Activated naive CD4-positive, alpha-beta T cell treated with Interleukin-2 at 50 U/mL for 16 hours (primary cell): ENCODE measurements around the gene ACER3.
"Not testable (repeated sequence)": the region's sequence is repeated elsewhere in the genome, so short reads cannot be mapped to it uniquely, and the experiment has no call there.

Experiments used
- DNase-seq: peaks from one replicate; pipeline ENCODE4 v3.0.0-alpha.2; 2020

Gene ACER3

DNA sequence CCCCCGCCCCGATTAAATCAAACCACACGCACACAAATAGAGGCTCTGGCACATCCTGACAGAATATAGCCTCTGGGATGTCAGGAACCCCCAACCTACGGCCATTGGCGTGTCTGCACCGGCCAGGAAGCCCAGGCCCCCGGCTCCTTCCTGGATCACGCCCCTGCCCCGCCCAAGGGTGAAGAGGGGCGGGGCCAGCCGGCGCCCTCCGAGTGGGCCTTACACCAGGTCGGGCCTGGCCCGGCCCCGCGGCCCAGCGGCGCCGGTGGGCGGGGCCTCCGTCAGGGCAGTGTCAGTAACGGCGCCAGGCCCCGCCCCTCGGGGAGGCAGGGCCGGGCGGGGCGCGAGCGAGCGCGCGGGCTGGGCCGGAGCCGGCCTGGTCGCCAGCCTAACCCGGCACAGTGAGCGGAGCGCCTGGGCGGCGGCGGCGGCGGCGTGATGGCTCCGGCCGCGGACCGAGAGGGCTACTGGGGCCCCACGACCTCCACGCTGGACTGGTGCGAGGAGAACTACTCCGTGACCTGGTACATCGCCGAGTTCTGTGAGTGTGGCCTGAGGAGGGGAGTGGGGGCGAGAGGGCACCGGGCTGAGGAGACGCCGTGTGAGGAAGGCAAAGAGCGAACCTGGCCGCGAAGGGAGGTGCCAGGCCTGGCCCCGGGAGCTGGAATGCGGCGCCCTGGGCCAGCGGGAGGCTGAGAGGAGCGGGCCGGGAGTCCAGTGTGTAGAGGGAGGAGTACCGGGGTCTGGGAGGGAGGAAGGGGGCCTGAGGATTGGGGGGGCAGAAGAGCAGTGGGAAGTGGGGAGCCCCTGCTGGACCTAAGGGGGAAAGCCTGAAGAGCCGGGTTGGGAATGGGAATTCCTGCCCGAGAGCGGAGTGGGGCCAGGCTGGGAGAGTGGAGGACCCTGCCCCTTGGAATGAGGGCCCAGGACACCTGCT is at the start of gene ACER3:
Gene ACER3, plus strand, starts transcription at position 380 of the 937 bp plus-strand sequence. Its CDS starts 59 bp downstream, at position 439.
- peak; percentile 85 for DNase-seq

DNA sequence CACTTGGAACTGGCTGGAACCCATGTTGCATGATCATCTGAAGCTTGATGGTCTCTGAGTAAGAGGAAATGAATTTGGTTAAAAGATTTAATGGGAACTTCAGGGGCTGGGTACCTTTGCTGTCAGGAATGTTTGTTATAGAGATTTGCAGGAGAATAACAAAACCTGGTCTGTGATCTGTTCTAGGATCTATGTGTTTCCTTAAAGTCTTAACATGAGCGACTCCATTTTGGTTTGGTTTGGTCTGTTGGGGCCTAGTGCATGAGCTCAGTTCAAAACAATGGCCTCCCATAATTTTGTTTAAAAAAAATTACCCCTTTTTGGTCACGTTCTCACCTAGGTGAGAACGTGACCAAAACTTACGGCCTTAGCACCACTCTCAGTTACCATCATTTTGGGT is 49.5 kb upstream of the ACER3 start:
- DNase-seq, result no peak

DNA sequence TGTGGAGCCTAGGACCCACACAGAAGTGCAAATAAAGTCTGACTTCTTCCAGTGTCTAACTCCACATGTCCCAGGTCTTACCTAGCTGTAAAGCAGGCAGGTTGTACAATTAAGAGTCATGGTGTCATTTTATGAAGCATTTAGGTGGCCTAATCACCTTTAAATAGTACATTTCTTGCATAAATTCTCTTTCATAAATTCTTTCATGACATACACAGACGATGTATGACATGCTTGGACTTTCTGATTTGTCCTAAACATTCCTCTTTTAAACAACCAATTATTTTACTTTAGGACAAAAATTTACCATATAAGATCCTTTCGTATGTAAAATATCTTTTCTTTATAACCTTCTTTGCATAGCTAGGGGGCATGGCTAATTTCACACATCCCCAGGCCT is 46.3 kb upstream of the ACER3 start:
- no peak for DNase-seq

DNA sequence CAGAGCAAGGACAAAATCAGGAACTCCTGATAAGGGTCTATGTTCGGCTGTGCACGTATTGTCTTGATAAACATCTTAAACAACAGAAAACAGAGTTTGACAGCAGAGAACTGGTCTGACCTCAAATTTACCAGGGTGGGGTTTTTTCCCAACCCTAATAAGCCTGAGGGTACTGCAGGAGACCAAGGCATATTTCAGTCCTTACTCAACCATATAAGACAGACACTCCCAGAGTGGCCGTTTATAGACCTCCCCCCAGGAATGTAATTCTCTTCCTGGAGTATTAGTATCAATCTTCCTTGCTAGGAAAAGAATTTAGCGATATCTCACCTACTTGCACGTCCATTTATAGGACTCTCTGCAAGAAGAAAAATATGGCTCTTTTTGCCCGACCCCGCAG is 45.0 kb upstream of the ACER3 start:
- DNase-seq, result not testable (repeated sequence)

DNA sequence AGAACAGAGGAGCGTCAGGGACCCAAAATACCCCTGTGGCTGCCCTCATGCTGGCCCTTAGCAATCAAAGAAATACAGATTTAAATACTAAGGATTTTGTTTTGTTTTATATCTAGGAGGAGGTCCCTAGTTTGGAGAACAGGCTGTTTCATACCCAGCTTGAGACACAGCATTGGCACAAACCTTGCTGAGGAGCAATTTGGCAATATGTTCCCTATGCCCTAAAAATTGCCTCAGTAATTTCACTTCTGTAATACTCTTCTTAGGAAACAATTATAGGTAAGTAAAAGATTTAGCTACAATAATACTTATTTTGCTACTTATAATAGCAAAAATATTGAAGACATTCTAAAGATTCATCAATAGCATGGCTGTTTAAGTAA is 40.5 kb upstream of the ACER3 start:
- no peak for DNase-seq

DNA sequence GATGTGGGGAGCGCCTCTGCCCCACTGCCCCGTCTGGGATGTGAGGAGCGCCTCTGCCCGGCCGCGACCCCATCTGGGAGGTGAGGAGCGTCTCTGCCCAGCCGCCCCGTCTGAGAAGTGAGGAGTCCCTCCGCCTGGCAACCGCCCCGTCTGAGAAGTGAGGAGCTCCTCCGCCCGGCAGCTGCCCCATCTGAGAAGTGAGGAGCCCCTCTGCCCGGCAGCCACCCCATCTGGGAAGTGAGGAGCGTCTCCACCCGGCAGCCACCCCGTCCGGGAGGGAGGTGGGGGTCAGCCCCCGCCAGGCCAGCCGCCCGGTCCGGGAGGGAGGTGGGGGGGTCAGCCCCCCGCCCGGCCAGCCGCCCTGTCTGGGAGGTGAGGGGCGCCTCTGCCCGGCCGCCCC is 39.3 kb upstream of the ACER3 start:
- DNase-seq, result not testable (repeated sequence)

DNA sequence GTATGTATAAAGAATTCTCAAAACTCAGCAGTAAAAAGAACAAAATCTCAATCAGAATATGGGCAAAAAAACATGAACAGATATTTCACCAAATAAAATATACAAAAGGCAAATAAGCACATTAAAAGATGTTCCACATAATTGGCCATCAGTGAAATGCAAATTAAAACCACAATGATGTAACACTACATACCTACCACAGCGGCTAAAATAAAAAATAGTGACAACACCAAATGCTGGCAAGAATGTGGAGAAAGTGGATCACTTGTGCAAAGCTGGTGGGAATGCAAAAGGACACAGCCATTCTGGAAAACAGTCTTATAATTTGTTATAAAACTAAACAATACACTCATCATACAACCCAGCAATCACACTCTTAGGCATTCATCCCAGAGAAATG is 38.3 kb upstream of the ACER3 start:
- no peak for DNase-seq

DNA sequence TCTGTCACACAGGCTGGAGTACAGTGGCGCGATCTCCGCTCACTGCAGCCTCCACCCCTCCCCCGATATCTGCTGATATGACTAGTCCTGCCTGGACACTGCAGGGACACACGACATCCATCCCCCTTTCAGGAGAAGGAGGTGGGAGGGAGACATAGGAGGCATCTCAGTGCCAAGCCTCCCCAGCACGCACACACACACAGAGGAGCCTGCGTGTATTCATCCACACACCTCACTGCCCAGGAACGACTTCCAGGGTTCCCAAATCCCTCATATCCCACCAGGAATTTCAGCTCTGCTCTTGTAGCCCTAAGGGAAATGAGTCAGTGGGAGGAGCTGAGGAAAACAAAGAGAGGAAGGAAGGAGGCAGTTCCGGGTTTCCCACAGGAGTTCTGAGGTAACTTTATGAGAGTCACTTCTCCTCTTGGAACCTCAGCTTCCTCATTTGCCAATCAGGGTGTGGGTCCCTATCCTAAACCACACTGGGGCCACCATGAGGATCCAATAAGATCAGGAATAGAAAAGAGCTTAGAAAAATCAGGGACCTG is 37.2 kb upstream of the ACER3 start:
- DNase-seq, result no peak

DNA sequence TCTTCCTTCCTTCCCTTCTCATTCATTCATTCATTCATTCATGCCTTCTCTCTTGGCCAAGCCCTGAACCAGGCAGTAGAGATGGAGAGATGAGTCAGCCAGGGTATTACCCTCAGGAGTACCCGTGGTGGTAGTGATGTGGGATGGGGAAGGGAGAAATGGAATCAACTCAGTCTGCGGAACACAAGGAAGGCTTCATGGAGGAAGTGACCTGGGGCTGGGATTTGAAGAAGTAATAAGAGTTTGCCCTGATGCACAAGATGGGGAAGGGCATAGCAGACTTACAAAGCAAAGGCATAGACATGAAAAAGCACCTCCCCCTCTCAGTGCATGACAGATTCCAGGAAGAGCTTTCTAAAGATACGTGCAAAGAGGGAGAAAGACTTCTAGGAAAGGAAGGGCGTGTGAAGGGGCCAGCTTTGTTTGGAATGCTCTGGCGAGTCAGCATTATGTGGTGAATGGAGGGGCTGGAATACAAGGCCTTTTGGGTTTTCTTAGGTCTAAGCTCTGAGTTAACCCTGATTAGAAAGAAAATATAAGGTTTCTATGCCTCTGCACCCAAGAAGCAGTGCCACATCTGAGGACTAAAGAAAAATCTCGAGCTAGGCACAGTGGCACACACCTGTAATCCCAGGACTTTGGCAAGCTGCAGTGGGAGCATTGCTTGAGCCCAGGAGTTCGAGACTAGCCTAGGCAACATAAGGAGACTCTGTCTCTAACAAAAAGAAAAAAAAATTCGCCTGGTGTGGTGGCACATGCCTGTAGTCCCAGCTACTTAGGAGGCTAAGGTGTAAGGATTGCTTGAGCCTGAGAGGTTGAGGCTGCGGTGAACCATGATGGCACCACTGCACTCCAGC is 36.4 kb upstream of the ACER3 start:
- no peak for DNase-seq

DNA sequence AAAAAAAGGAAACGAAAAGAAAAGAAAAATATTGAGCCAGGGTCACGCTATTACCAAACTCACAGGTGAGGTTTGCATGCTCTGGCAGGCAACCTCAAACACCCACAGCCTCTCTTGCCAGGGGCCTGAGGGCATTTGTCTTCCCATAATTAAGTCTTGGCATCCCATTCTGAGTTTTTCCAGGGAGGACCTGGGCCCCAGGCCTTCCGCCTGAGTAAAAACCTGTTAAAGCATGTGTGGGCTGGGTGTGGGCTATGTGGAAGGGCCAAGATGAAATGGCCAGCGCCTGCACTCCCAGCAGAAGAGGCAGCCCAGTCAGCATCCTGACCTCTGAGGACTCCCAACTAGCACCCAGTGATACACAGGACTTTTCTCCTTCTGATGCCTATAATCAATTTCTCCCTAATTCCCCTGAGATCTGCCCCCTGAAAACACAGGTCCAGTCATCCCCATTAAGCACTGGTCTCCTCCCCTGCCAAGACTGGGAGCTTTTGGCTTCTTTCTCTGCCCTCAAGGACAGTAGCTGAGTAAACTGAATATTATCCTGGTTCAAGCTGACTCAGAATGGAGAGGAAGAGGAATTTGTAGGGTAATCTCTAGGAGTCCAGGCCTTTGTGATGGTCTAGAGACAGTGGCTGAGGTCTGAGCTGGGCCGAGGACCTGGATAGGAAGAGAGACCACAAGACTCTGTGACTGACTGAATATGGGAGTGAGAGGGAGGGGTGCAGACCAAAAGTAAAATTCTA is 35.6 kb upstream of the ACER3 start:
- DNase-seq, result no peak

DNA sequence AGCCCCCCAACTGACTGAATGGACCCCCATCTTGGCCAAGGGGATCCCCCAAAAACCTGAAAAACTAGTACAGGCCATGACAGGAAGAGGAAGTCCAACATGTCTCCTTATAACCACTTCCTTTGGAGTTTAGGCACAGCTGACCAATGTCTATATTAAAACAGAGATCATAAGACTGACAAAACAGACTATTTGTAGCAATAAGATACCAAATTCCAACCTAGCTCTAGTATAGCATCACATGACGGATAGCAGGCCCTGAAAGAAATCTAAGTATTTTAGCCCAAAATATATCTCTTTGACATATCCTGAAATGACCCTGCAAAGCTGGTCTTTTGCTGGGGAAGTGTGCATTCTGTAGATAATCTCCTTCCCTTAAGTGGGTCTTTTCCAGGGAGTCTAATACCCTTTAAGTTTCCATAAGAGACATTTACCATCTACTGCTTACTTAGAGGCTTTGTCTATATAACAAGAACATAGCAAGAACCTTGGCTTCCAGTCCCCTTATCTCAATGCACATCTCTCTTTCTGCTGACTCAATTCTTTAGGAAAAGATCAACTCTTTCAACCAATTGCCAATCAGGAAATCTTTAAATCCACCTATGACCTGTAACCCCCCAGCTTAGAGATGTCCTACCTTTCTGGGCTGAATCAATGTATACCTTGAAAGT is 34.9 kb upstream of the ACER3 start:
- DNase-seq, result no peak

DNA sequence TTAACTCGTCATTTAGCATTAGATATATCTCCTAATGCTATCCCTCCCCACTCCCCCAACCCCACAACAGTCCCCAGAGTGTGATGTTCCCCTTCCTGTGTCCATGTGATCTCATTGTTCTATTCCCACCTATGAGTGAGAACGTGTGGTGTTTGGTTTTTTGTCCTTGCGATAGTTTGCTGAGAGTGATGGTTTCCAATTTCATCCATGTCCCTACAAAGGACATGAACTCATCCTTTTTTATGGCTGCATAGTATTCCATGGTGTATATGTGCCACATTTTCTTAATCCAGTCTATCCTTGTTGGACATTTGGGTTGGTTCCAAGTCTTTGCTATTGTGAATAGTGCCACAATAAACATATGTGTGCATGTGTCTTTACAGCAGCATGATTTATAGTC is 34.2 kb upstream of the ACER3 start:
- not testable (repeated sequence) for DNase-seq

DNA sequence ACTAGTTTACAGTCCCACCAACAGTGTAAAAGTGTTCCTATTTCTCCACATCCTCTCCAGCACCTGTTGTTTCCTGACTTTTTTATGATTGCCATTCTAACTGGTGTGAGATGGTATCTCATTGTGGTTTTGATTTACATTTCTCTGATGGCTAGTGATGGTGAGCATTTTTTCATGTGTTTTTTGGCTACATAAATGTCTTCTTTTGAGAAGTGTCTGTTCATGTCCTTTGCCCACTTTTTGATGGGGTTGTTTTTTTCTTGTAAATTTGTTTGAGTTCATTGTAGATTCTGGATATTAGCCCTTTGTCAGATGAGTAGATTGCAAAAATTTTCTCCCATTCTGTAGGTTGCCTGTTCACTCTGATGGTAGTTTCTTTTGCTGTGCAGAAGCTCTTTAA is 33.7 kb upstream of the ACER3 start:
- DNase-seq, result not testable (repeated sequence)

DNA sequence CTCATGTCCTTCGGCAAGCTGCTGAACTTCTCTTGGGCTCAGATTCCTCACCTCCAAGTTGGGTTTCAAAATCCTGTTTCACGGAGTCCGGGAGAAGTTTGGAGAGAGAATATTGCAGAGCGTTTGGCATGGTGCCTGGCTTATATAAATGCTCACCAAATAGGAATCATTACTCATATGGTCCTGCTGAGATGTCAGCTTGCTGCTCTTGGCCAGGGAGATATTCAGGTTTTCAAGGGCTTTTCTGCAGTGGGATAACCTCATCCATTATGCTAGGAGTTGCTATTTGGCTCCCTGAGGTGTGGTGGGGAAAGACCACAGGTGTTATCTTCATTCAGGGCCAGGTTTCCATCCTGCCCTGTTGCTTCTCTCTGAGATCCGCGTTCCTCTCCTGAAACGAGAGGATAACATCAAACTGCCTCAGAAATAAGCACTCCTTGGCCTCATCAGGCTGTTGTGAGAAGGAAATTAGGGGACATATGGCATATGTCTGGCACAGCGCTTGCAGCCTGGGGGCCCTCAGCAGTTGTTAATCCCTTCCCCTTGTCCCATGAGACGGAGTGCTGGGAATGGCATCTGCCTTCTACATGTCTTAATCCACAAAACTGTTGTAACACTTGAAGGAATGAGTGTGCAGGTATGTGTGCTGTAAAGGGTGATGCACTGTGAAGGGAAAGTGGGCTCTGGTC is 29.9 kb upstream of the ACER3 start:
- no peak for DNase-seq

DNA sequence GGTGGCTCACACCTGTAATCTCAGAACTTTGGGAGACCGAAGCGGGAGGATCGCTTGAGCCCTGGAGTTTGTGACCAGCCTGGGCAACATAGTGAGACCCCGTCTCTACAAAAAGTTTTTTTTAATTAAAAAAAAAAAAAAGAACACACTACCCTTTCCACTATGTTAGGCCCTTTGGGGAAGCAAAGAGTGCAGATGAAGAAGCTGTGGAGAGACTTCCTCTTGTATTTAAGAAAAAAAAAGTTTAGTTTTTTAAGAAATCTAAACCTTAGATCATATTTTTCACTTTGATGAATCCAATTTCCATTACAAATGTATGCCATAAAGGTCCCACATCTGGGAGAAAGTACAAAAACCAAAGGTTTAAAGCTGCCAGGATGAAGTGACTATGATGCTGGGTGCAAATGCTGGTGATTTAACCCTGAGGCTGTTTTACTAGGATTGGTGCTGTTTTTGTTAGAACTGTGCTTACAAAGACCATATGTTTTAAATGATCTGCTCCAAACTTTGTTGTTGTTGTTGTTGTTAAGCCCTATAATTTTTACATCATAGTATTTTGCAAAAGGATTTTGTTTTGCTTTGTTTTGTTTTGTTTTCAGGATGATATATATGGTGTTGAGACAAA is 28.9 kb upstream of the ACER3 start:
- DNase-seq, result no peak

DNA sequence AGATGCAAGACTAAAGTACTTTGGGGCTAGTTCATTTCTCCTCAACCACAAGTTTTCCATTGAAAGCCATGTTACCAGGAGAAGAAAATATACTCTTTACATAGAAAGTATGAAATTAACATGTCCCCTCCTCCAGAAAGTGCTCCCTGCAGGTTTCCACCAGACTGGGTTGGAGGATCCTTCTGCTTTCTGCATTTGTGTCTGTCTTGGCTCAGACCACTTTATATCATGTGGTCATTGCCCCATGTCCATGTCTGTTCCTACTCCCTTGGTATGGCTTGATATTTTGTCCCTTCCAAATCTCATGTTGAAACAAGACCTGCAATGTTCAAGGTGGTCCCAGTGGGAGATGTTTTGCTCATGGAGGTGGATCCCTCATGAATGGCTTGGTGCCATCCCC is 28.4 kb upstream of the ACER3 start:
- DNase-seq, result no peak

DNA sequence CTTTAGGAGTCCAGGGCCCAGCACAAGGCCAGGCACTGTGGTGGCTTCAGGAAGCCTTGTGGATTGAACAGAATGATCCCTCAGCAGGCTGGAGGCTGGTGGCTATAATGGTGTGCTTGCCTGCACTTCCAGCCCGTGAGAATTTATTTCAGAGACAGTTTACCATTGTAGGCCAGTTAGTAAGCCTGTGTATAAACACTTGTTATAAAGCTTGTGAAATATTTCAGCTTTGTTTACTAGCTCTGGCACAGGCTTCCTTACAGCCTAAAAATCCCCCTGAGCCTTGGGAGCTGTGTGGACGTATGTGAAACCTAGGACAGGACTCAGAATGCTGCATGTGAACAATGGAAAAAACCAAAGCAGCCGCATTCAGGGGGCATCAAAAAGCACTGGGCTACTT is 26.6 kb upstream of the ACER3 start:
- no peak for DNase-seq

DNA sequence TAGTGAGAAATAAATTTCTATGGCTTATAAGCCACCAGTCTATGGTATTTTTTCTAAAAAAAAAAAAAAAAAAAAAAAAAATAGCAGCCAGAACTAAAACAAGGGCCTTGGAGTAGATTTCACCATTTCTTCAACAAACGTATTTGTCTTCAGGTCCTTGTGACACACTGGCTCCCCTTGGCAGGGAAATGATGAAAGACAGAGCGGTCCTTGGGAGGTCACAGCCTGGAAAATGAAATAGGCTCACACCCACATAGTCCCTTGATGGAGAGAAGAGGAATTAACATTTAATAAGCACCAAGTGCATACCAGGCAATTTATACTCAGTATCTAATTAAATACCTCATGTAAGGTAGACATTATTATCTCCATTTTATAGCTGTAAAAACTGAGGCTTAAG is 25.7 kb upstream of the ACER3 start:
- DNase-seq, result no peak

DNA sequence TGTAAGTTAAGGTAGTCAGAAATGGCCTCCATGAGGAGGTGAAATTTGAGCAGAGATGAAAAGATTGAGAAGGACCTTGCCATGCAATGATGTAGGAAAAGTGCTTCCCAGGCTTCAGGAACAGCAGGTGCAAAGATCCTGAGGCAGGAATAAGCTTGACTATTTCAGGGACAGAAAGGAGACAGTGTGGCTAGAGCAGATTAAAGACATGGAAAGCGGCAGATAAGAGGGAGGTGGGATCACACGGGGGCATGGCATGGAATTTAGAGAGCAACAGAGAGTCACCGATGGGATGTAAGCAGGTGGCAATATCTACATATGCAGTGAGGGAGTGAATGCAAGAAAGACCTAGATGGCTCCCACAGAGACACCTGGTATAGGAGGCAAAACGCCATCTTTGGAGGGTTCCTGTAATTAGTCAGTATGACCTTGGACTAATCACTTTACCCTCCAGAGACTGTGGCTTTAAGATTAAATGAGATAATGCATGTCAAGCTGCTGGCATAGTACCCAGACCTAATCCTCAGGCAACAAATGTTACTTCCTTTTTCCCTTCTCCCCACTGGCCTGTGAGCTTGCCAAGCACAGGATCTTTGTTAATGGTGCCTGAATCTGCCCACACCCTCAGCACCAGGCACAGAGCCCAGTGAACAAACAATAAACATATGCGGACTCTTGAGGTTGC is 24.6 kb upstream of the ACER3 start:
- no peak for DNase-seq

DNA sequence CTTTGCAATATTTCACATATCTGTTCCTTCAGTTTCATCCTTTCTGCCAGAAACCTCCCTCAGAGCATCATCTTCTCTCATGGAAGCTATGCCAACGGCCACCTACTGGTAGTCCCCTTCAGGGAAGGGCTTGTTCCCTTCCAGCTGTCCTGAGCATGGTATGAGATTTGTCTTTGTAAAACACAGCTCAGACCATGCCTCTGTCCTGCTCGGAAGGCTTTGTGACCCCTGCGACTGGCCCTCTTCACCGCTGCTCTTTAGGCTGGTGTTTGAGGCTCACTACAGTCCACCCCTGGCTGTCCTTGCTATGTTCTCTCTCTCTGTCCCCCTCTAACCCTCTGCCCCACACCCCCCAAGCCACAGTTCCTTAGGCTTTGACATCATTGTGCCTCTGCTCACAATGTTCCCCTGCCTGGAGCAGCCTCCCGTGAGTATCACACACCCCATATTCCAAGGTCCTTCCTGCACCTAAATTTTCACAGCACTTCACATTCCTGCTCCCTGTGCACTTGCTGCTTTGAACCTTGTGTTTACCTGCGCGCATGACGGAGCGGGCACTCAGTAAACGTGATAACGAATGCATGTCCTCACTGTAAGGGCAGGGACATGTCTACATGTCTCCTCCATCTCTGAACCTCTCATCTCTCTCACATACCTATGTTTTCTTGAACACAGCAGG is 24.0 kb upstream of the ACER3 start:
- no peak for DNase-seq
